Measurements from ENCODE around the gene NOTCH4. TPM values are rescaled to one million over a fixed set of nuclear protein-coding genes. Genes with fewer than 3 reads are reported as not detected.
"Not testable (repeated sequence)": the region's sequence is repeated elsewhere in the genome, so short reads cannot be mapped to it uniquely, and the experiment has no call there.

The NOTCH4 gene
- total RNA-seq, 1 donor, result 1.1 TPM

GRCh38 chr6:32189742-32190053 is 34.2 kb downstream of the NOTCH4 start:
- no peak for DNase-seq (ENCODE audit: low read depth)
- H3K4me3 ChIP-seq (ENCODE audit: low read depth, low read length), result peak overlapping the region; percentile 80
- no peak for TF ChIP-seq CTCF (IDR thresholded peaks at IDR 0.05; ENCODE audit: insufficient read depth, low read length)

- H3K4me3 ChIP-seq (ENCODE audit: low read depth, low read length), result peak overlapping the region; percentile 80
- no peak for DNase-seq (ENCODE audit: low read depth)
- TF ChIP-seq CTCF (IDR thresholded peaks at IDR 0.05; ENCODE audit: insufficient read depth, low read length), result no peak
Observed at GRCh38 chr6:32189069-32189741, 34.7 kb downstream of the NOTCH4 start.

- TF ChIP-seq CTCF (IDR thresholded peaks at IDR 0.05; ENCODE audit: insufficient read depth, low read length), result no peak
- DNase-seq (ENCODE audit: low read depth), result peak; percentile 19
- peak overlapping the region; percentile 80 for H3K4me3 ChIP-seq (ENCODE audit: low read depth, low read length)
Observed at GRCh38 chr6:32188381-32189068, 35.3 kb downstream of the NOTCH4 start.

GRCh38 chr6:32187725-32188380 is 36.0 kb downstream of the NOTCH4 start:
- peak overlapping the region; percentile 80 for H3K4me3 ChIP-seq (ENCODE audit: low read depth, low read length)

GRCh38 chr6:32187009-32187709 is 36.7 kb downstream of the NOTCH4 start:
- no peak overlapping the region for H3K4me3 ChIP-seq (ENCODE audit: low read depth, low read length)
- no peak for TF ChIP-seq CTCF (IDR thresholded peaks at IDR 0.05; ENCODE audit: insufficient read depth, low read length)
- DNase-seq (ENCODE audit: low read depth), result no peak

More at GRCh38 chr6:32187725-32188380, 36.0 kb downstream of the NOTCH4 start:
- not testable (repeated sequence) for DNase-seq (ENCODE audit: low read depth)

- not testable (repeated sequence) for H3K4me3 ChIP-seq (ENCODE audit: low read depth, low read length); DNase-seq (ENCODE audit: low read depth)
Observed at GRCh38 chr6:32186151-32186840, 37.6 kb downstream of the NOTCH4 start.

GRCh38 chr6:32185681-32186131 is 38.2 kb downstream of the NOTCH4 start:
- H3K4me3 ChIP-seq (ENCODE audit: low read depth, low read length), result not testable (repeated sequence)
- peak; percentile 85 for DNase-seq (ENCODE audit: low read depth)

Measured in fibroblast of the aortic adventitia (primary cell).